A549 (cell line): ENCODE data around the gene TSGA10IP.

Experiments used
- CBX2 ChIP-seq: fragments of 200-600 bp; sonication (generic); IDR thresholded peaks from 2 replicates; pipeline ENCODE4 v1.6.1; 2016; ENCODE audit warnings: low read depth, mild to moderate bottlenecking, borderline replicate concordance
- CHD4 ChIP-seq: fragments of 200-600 bp; sonication (generic); IDR thresholded peaks from 2 replicates; pipeline ENCODE4 v1.6.1; 2016; ENCODE audit warnings: antibody characterized with exemption, mild to moderate bottlenecking, borderline replicate concordance
- EP300 ChIP-seq, 2 experiments: fragments of >200 bp; sonication (Bioruptor Twin); formaldehyde crosslinking; IDR thresholded peaks; 2 replicates in 1 of 2; 3 replicates in 1 of 2; pipeline ENCODE4 v1.6.1; 2016 to 2017
- MYC ChIP-seq: IDR thresholded peaks from 2 replicates; pipeline ENCODE4 v1.6.1; 2012; ENCODE audit warnings: mild to moderate bottlenecking, inconsistent platforms, low read length, improper control_type of control experiment, borderline replicate concordance
- NFE2L2 ChIP-seq: fragments of 150-350 bp; conservative IDR thresholded peaks from 2 replicates; pipeline ENCODE4 v1.6.1; 2014; ENCODE audit warnings: low read length
- POLR2A ChIP-seq: IDR thresholded peaks from 2 replicates; pipeline ENCODE4 v1.6.1; 2012; ENCODE audit warnings: mild to moderate bottlenecking, low read length
- RAD21 ChIP-seq, 2 experiments: fragments of >200 bp in 1 of 2; sonication (Bioruptor Twin) in 1 of 2; formaldehyde crosslinking in 1 of 2; IDR thresholded peaks in 1 of 2; conservative IDR thresholded peaks in 1 of 2; 2 replicates in 1 of 2; 3 replicates in 1 of 2; pipeline ENCODE4 v1.6.1; 2012 to 2018; ENCODE audit warnings: inconsistent platforms in 1 of 2
- REST ChIP-seq: fragments of 200-600 bp; sonication (generic); IDR thresholded peaks from 2 replicates; pipeline ENCODE4 v1.6.1; 2016; ENCODE audit warnings: antibody characterized with exemption, mild to moderate bottlenecking, moderate library complexity
- TP53 ChIP-seq: fragments of 250-450 bp; sonication (Bioruptor Pico); IDR thresholded peaks from 2 replicates; pipeline ENCODE4 v1.5.0; 2021; ENCODE audit warnings: mild to moderate bottlenecking, moderate library complexity
- TF ChIP-seq, protein P1 (sequence below): fragments of >200 bp; sonication (Bioruptor Twin); formaldehyde crosslinking; IDR thresholded peaks from 3 replicates; pipeline ENCODE4 v1.5.1; 2016
- TF ChIP-seq, protein P2 (sequence below): fragments of 450-650 bp; IDR thresholded peaks from 2 replicates; pipeline ENCODE4 v1.6.1; 2014; ENCODE audit warnings: antibody characterized with exemption

DNA sequence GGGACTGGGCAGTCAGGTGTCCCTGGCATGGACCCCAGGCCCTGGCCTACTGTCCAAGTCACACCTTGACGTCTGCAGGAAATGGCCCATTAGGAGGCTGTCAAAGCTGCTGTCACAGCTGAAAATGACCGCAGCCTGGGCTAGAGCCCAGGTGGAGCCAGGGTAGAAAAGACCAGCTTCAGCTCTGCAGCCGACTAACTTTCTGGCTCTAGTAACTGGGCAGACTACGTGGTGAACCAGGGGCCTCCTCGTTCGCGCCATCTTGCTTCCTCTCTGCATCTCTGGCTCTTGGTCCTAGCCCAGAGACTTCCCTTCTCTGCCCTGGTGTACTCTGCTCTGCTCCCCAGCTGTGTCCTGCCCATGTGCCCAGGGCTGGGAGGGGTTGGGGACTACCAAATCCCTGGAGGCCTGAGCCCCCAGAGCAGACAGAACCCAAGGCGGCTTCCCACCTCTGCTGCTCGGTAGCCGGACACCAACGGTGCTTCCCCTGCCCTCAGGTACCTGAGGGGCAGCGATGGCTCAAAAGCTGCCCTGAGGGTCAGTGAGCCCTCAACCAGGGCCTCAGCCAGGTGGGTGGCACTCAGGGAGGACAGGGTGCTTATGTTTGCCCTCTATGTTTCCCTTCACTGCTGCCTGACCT, 35.9 kb downstream of the TSGA10IP start:
- TF ChIP-seq REST (no peak), EP300 (IDR thresholded peaks at IDR 0.05) (no peak), CBX2 (no peak), NFE2L2 (no peak), POLR2A (no peak), CHD4 (no peak), TP53 (CRISPR knock-in tag) (no peak), RAD21 (conservative IDR thresholded peaks at IDR 0.05 in 1 of 2, IDR thresholded peaks at IDR 0.05 in 1 of 2) (no peak), MYC (no peak)
- TF ChIP-seq, protein P1, sequence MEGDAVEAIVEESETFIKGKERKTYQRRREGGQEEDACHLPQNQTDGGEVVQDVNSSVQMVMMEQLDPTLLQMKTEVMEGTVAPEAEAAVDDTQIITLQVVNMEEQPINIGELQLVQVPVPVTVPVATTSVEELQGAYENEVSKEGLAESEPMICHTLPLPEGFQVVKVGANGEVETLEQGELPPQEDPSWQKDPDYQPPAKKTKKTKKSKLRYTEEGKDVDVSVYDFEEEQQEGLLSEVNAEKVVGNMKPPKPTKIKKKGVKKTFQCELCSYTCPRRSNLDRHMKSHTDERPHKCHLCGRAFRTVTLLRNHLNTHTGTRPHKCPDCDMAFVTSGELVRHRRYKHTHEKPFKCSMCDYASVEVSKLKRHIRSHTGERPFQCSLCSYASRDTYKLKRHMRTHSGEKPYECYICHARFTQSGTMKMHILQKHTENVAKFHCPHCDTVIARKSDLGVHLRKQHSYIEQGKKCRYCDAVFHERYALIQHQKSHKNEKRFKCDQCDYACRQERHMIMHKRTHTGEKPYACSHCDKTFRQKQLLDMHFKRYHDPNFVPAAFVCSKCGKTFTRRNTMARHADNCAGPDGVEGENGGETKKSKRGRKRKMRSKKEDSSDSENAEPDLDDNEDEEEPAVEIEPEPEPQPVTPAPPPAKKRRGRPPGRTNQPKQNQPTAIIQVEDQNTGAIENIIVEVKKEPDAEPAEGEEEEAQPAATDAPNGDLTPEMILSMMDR, result no peak
- TF ChIP-seq, protein P2, sequence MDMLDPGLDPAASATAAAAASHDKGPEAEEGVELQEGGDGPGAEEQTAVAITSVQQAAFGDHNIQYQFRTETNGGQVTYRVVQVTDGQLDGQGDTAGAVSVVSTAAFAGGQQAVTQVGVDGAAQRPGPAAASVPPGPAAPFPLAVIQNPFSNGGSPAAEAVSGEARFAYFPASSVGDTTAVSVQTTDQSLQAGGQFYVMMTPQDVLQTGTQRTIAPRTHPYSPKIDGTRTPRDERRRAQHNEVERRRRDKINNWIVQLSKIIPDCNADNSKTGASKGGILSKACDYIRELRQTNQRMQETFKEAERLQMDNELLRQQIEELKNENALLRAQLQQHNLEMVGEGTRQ, result no peak
